Measurements from ENCODE around the gene PODN.

GRCh38 chr1:53093451-53093754, 31.4 kb downstream of the PODN start:
- no peak for TF ChIP-seq CTCF (IDR thresholded peaks at IDR 0.05; ENCODE audit: borderline replicate concordance, extremely low read depth, low read length, poor library complexity, severe bottlenecking)
- TF ChIP-seq EZH2 (IDR thresholded peaks at IDR 0.05; ENCODE audit: borderline replicate concordance, low read depth, low read length, severe bottlenecking) = no peak
